HG03196 (cell line): Measurements from ENCODE around the gene MAP2K7.
A peak's percentile ranks its signal among the peaks of the same experiment; 100 is the strongest.
"Not testable (repeated sequence)": the region's sequence is repeated elsewhere in the genome, so short reads cannot be mapped to it uniquely, and the experiment has no call there.

ENCODE experiments used
- ATAC-seq: cut with Tn5 transposase; IDR thresholded peaks from one replicate; pipeline ENCODE4 v1.9.1; 2021; ENCODE audit not compliant: unreplicated experiment

Gene MAP2K7

GRCh38 chr19:7883105-7883504, 20.6 kb upstream of the MAP2K7 start:
- no peak for ATAC-seq

GRCh38 chr19:7883796-7884570, 19.7 kb upstream of the MAP2K7 start:
- no peak for ATAC-seq

- no peak for ATAC-seq
Observed at GRCh38 chr19:7885818-7886217, 17.9 kb upstream of the MAP2K7 start.

GRCh38 chr19:7887408-7888144, 16.1 kb upstream of the MAP2K7 start:
- no peak for ATAC-seq

- no peak for ATAC-seq
Observed at GRCh38 chr19:7888145-7888825, 15.4 kb upstream of the MAP2K7 start, which contains the start of gene LRRC8E. Gene LRRC8E (plus strand): TSS chr19:7888510. CDS start chr19:7895604, 7,094 bp downstream.

GRCh38 chr19:7888826-7889217, 14.9 kb upstream of the MAP2K7 start:
- ATAC-seq = no peak

GRCh38 chr19:7893362-7894101, 10.1 kb upstream of the MAP2K7 start:
- ATAC-seq = not testable (repeated sequence)

- ATAC-seq = no peak
Observed at GRCh38 chr19:7894612-7895309, 8.9 kb upstream of the MAP2K7 start.

- no peak for ATAC-seq
Observed at GRCh38 chr19:7895565-7895964, 8.1 kb upstream of the MAP2K7 start.

GRCh38 chr19:7897292-7897691, 6.4 kb upstream of the MAP2K7 start:
- ATAC-seq = no peak

- no peak for ATAC-seq
Observed at GRCh38 chr19:7898967-7899366, 4.7 kb upstream of the MAP2K7 start.

- ATAC-seq = no peak
Observed at GRCh38 chr19:7899751-7900378, 3.8 kb upstream of the MAP2K7 start.

GRCh38 chr19:7900401-7900870, 3.2 kb upstream of the MAP2K7 start:
- no peak for ATAC-seq

- no peak for ATAC-seq
Observed at GRCh38 chr19:7900931-7901330, 2.7 kb upstream of the MAP2K7 start.

GRCh38 chr19:7901337-7901736, 2.3 kb upstream of the MAP2K7 start:
- ATAC-seq = no peak

- no peak for ATAC-seq
Observed at GRCh38 chr19:7902796-7903243, 857 bp upstream of the MAP2K7 start.

- ATAC-seq = peak; percentile 18
Observed at GRCh38 chr19:7904074-7905020, 670 bp downstream of the MAP2K7 start.

GRCh38 chr19:7905268-7905667, 1.6 kb downstream of the MAP2K7 start:
- no peak for ATAC-seq

GRCh38 chr19:7905859-7906258, 2.2 kb downstream of the MAP2K7 start:
- no peak for ATAC-seq
